HG02588 (cell line): Measurements from ENCODE around the gene LRRC4.

Source experiments
- ATAC-seq: cut with Tn5 transposase; IDR thresholded peaks from one replicate; pipeline ENCODE4 v1.9.1; 2021; ENCODE audit warnings: mild to moderate bottlenecking, moderate library complexity; ENCODE audit not compliant: unreplicated experiment

The LRRC4 gene

DNA sequence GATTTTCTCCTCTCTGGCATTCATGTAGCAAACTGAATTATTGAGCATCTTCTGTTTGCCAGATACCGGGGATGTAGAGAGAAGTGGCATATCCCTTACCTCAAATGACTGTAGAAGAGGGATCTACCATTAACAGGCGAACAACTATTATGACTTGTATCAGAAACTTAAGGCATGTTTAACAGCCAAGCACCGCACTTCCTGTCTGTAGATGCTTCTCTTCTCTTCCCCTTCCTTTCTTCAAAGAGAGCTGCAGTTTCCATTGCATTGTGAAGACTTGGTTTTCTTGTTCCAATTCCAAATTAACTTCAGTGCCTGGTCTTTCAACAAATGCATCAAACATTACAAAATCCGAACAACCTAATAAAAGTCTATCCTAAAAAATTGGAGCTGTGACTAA, 49.3 kb downstream of the LRRC4 start:
- ATAC-seq, result no peak

DNA sequence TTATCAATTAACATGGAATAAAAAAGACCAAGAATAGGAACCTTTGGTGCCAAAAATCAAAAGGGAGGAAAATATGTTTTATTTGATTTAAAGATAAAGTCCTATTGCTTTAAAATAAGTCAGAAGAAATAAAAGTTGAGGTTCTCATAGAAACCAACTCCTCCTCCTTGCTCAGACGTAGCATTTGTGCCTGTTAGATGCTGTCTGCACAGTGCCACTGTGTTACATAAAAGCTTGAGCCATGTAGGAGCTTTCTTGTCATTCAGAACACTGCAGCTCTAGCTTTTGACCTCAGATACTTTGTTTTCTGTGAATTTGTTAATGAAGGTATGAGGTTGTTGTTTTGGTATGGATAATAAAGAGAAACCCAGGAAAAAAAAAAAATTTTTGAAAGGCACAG, 50.3 kb downstream of the LRRC4 start:
- ATAC-seq, result no peak

DNA sequence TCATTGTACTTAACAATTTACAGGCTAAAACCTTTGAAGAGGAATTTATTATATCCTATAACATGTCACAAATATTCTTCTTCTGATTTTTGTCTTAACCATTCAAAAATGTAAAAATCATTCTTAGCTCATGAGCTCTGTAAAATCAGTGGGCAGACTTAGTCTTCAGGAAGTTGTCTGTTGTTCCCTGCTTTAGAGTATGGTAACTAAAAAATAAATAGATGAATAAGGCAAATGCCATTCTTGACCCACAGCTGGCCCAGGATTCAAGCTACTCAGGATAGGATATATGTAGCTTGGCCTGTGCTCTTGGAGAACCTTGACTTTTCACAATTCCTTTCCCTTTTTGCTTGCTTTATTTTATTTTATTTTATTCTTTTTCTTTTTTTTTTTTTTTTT, 51.5 kb downstream of the LRRC4 start:
- ATAC-seq, result no peak

DNA sequence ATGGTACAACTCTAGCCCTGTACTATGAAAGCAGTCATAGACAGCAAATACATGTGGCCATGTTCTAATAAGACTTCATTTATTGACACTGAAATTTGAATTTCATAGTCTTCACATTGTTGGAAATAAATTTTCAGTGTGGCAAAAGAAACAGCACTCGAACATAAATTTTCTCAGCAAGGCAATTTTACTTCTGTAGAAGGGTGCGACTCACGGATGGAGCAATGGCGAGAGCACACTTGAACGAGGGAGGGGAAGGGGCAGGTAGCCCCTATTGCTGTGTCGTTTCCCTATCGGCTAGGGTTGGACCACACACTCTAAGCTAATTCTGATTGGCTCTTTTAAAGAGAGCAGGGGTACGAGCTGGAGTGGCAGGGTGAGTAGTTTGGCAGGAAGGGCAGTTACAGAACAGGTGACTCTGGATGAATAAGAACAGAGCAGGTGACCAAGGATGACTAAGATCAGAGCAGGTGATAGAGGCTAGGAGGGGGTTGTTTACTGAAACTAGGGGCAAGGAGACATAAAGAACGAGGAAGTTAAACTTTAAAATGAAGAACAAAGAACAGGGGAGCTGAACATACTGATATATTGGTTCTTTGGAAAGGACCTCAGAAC, 52.0 kb downstream of the LRRC4 start:
- ATAC-seq, result no peak

DNA sequence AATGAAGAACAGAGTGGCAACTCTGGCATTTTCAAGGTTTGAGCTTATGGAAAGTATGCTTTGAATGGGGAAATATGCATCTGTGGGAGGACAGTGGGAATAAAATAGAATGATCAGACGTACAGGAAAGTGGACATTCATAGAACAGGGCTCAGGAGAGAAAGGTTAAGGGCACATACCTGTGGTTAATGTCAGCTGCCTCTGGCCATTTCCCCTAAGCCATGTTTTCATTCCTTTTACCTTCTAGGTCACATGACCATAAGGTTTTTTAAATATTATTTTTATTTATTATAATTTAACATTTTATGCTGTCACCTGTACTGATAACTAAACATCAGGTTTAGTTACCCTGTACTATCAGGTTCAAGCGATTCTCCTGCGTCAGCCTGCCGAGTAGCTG, 52.8 kb downstream of the LRRC4 start:
- ATAC-seq, result no peak
